ENCODE results near the gene PLEKHA1.

The PLEKHA1 gene

DNA sequence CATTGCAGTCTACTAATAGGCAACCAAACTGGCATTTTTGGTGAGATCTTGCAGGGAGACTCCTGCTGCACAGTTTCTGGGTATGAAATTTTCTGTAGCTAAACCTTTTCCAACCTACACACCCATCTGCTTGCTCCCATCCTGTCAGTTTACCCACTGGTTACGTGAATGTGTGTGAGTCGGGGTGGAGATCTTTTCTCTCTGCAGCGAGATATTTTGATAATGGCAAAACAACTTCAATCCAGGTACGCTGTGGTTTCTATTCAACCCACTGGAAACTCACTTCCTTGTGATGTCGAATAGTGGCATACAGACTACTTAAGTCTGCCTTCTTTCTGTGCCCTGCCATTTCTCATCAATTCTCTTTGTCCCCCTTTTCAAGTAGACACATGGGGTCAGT, 4.5 kb downstream of the PLEKHA1 start:
- DNase-seq (ENCODE audit: low spot score in 2 of 2) (no peak), ATAC-seq (ENCODE audit: low read depth) (no peak)
- peaks cover 5% of the 10 kb centered on the region for H3K36me3 Mint-ChIP-seq
- H3K4me3 Mint-ChIP-seq, result no peak overlapping the region
- no peaks in the 10 kb centered on the region for H3K9me3 Mint-ChIP-seq
- H3K27ac Mint-ChIP-seq, result no peak overlapping the region
- H3K27me3 Mint-ChIP-seq, result no peaks in the 10 kb centered on the region
- peaks cover 17% of the 10 kb centered on the region for H3K4me1 Mint-ChIP-seq

DNA sequence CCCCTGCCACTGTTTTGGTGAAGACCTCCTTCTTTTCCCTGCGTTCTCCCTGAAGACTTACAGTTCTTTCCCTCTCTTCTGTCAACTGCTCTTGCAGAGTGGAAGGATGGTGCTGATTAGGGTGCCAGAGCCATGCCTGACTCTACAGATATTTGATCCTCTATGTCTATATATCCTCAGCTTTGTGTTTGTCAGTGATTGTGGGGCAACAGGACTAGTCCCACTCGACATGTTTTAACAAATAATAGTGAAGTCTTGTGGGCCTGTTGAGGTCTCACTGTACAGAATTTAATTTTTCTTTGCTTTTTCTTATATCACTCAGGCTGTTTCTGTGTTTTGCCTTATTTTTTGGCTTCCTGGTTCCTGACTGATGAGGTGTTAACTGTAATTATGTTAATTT, 5.0 kb downstream of the PLEKHA1 start:
- Mint-ChIP-seq H3K4me3 (no peak overlapping the region), H3K27me3 (no peaks in the 10 kb centered on the region), H3K4me1 (peaks cover 17% of the 10 kb centered on the region), H3K36me3 (peaks cover 5% of the 10 kb centered on the region), H3K27ac (no peak overlapping the region), H3K9me3 (no peaks in the 10 kb centered on the region)
- DNase-seq (ENCODE audit: low spot score in 2 of 2) (no peak), ATAC-seq (ENCODE audit: low read depth) (no peak)

DNA sequence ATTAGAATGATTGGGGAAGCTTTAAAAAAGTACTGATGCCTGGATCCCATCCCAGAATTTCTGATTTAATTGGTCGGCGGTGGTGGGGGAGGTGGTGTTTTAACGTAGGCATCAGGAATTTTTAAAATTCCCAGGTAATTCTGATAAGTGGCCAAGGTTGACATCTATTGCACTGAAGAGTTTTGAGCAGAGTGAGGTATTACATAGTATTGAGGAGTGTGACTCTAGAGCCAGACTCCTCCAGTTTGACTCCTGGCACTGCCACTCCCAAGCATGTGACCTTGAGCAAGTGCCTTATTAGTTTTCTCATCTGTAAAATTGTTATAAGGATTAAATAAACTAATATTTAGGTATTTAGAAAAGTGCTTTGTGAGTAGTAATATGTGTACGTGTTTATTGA, 6.2 kb downstream of the PLEKHA1 start:
- Mint-ChIP-seq H3K4me1 (peaks cover 17% of the 10 kb centered on the region), H3K36me3 (peaks cover 8% of the 10 kb centered on the region), H3K9me3 (no peaks in the 10 kb centered on the region), H3K27ac (no peak overlapping the region), H3K27me3 (no peaks in the 10 kb centered on the region), H3K4me3 (no peak overlapping the region)
- ATAC-seq (ENCODE audit: low read depth) (no peak), DNase-seq (ENCODE audit: low spot score in 2 of 2) (no peak)

DNA sequence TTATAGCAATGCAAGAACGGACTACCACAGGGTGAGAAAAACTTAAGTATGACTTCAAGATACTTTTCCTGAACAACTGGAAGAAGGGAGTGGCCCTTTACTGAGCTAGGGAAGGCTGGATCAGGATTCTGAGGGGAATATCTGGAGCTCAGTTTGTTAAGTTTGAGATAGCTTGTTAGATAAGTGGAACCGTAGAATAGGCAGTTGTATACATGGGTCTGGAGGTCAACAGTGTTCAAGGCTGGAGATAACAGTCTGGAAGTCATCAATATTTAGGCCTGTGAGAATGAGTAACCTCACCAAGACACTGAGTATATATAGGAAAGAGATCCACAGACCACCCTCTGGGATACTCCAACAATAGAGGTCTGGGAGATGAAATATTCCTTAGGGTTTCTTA, 7.2 kb downstream of the PLEKHA1 start:
- DNase-seq (ENCODE audit: low spot score in 2 of 2), result no peak
- Mint-ChIP-seq H3K27me3 (no peaks in the 10 kb centered on the region), H3K4me3 (no peak overlapping the region), H3K4me1 (peaks cover 12% of the 10 kb centered on the region), H3K27ac (no peak overlapping the region), H3K9me3 (no peaks in the 10 kb centered on the region), H3K36me3 (peaks cover 8% of the 10 kb centered on the region)
- ATAC-seq (ENCODE audit: low read depth), result no peak

DNA sequence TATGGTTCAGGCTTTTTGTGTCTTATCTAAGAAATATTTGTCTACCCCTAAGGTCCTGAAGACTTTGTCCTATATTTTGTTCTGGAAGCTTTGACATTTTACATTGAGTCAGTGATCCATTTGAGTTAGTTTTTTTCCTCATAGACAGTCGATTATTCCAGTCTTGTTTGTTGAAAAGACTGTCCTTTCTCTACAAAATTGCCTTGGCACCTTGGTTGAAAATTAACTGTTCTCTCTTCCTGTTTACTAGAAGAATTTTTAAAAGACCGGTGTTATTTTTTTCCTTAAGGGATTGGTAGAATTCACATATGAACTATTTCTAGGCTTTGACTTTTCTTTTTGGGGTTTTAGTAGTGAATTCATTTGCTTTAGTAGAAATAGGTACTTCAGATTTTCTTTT, 12.0 kb downstream of the PLEKHA1 start:
- Mint-ChIP-seq H3K4me1 (peaks cover 16% of the 10 kb centered on the region), H3K9me3 (no peaks in the 10 kb centered on the region)

DNA sequence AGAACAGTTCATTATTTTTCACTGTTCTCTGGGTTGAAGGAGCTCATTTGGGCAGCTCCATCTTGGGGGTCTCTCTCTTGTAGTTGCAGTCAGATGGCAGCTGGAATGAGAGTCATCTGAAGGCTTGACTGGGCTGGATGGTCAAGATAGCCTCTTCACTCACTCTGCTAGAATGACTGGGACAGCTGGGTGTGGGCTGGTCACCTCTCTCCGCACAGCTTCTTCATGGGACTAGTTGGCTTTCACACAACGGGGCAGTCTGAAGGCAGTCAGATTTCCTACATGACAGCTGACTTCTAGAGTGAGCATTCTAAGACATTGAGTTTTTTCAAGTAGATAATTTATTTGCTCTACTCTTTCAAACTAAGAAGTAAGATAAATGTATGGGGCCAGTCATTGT, 13.1 kb downstream of the PLEKHA1 start:
- ATAC-seq (ENCODE audit: low read depth), result no peak
- Mint-ChIP-seq H3K27ac (no peak overlapping the region), H3K36me3 (peaks cover 13% of the 10 kb centered on the region), H3K4me1 (peaks cover 12% of the 10 kb centered on the region), H3K27me3 (no peaks in the 10 kb centered on the region), H3K4me3 (no peak overlapping the region), H3K9me3 (no peaks in the 10 kb centered on the region)
- no peak for DNase-seq (ENCODE audit: low spot score in 2 of 2)

More for the DNA sequence above, 12.0 kb downstream of the PLEKHA1 start:
- DNase-seq (ENCODE audit: low spot score in 2 of 2), result no peak
- Mint-ChIP-seq H3K36me3 (peaks cover 13% of the 10 kb centered on the region), H3K27ac (no peak overlapping the region), H3K27me3 (no peaks in the 10 kb centered on the region), H3K4me3 (no peak overlapping the region)
- no peak for ATAC-seq (ENCODE audit: low read depth)

DNA sequence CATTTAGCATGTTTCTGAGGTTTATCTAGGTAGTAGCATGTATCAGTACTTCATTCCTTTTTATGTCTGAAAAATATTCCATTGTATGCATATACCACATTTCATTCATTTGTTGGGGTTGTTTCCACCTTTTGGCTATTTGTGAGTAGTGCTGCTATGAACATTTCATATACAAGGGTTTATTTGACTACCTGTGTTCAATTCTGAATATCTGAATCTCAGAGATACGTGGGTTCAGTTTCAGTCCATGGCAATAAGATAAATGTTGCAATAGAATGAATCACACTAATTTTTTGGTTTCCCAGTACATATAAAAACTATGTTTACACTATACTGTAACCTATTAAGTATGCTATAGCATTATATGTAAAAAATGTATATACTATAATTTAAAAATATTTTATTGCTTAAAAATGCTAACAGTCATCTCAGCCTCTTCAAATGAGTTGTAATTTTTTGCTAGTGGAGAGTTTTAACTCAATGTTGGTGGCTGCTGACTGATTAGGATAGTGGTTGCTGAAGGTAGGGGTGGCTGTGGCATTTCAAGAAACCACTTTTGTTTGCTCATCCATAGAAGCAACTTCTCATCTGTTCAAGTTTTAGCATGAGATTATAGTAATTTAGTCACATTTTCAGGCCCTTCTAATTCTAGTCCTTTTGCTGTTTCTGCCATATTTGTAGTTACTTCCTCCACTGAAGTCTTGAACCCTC, 13.9 kb downstream of the PLEKHA1 start:
- Mint-ChIP-seq H3K4me1 (peaks cover 12% of the 10 kb centered on the region), H3K9me3 (no peaks in the 10 kb centered on the region), H3K36me3 (peaks cover 13% of the 10 kb centered on the region), H3K27me3 (no peaks in the 10 kb centered on the region), H3K27ac (no peak overlapping the region), H3K4me3 (no peak overlapping the region)
- no peak for DNase-seq (ENCODE audit: low spot score in 2 of 2)
- ATAC-seq (ENCODE audit: low read depth), result no peak

DNA sequence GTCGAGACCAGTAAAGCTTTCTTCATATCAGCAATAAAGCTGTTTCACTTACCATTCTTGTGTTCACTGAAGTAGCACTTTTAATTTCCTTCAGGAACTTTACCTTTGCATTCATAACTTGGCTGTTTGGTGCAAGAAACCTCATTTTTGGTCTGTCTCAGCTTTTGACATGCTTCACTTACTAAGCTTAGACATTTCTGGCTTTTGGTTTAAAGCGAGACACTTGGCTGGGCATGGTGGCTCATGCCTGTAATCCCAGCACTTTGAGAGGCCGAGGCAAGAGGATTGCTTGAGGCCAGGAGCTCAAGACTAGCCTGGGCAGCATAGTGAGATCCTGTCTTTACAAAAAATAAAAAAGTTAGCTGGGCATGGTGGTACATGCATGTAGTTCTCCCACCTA, 15.8 kb downstream of the PLEKHA1 start:
- Mint-ChIP-seq H3K4me1 (peaks cover 12% of the 10 kb centered on the region), H3K36me3 (peaks cover 16% of the 10 kb centered on the region), H3K27me3 (no peaks in the 10 kb centered on the region), H3K27ac (no peak overlapping the region), H3K9me3 (no peaks in the 10 kb centered on the region), H3K4me3 (peak overlapping the region; percentile 12)
- ATAC-seq (ENCODE audit: low read depth) (no peak), DNase-seq (ENCODE audit: low spot score in 2 of 2) (no peak)

DNA sequence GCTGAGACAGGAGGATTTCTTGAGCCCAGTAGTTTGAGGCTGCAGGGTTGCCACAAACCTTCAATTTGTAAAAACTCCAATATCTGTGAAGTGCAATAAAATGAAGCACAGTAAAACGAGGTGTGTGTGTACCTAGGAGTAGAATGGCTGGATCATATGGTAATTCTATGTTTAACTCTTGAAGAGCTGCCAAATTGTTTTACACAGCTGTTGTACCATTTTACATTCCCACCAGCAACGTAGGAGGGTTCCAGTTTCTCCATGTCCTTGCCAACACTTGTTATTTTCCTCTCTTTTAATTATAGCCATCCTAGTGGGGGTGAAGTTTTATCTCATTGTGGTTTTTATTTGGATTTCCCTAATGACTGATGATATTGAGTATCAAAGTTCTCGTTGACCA, 16.2 kb downstream of the PLEKHA1 start:
- H3K4me3 Mint-ChIP-seq, result no peak overlapping the region
- H3K27ac Mint-ChIP-seq, result no peak overlapping the region
- no peaks in the 10 kb centered on the region for H3K9me3 Mint-ChIP-seq
- peaks cover 10% of the 10 kb centered on the region for H3K4me1 Mint-ChIP-seq
- no peaks in the 10 kb centered on the region for H3K27me3 Mint-ChIP-seq
- H3K36me3 Mint-ChIP-seq, result peaks cover 16% of the 10 kb centered on the region
- no peak for ATAC-seq (ENCODE audit: low read depth)
- no peak for DNase-seq (ENCODE audit: low spot score in 2 of 2)

DNA sequence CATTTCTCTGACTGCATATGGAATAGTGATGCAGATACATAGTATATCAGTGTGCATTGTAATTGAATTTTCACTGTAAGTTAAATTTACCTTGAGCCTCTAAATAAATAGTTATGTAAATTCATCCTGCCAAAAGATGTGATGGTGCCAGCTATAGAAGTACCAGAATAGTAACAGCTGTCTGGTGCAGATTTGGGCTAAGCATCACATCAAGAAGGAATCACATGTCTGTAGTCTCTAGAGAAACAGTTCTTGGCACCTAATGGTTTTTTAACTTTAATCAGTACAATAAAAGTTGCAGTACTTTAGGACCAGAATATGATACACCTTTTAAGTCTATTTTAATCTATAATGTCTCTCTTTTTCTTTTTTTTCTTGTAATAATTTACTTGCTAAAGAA, 17.4 kb downstream of the PLEKHA1 start:
- ATAC-seq (ENCODE audit: low read depth) (no peak), DNase-seq (ENCODE audit: low spot score in 2 of 2) (no peak)
- peaks cover 10% of the 10 kb centered on the region for H3K4me1 Mint-ChIP-seq
- H3K36me3 Mint-ChIP-seq, result peaks cover 20% of the 10 kb centered on the region
- H3K4me3 Mint-ChIP-seq, result no peak overlapping the region
- H3K27ac Mint-ChIP-seq, result no peak overlapping the region
- H3K27me3 Mint-ChIP-seq, result no peaks in the 10 kb centered on the region
- no peaks in the 10 kb centered on the region for H3K9me3 Mint-ChIP-seq

DNA sequence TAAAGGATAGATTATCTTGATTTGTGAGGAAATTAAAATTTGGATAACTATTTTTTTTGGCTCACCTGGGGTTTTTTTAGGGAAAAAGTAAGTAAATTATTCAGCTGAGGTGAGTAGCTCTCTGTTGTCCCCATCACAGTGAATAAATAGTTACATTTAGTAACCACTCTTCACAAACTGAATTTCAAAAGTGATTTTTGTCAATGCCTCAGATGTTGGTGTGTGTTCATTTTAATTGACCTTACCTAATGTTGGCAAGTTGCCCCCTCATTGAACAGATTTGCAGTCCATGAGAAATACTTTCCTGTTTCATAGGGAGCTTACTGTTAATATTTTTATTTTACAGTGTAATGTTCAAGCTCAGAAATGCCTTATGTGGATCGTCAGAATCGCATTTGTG, 18.3 kb downstream of the PLEKHA1 start:
- no peak overlapping the region for H3K27ac Mint-ChIP-seq
- H3K36me3 Mint-ChIP-seq, result peaks cover 20% of the 10 kb centered on the region
- no peak overlapping the region for H3K4me3 Mint-ChIP-seq
- no peaks in the 10 kb centered on the region for H3K9me3 Mint-ChIP-seq
- no peaks in the 10 kb centered on the region for H3K27me3 Mint-ChIP-seq
- no peak for ATAC-seq (ENCODE audit: low read depth)
- no peak for DNase-seq (ENCODE audit: low spot score in 2 of 2)
- peaks cover 8% of the 10 kb centered on the region for H3K4me1 Mint-ChIP-seq

DNA sequence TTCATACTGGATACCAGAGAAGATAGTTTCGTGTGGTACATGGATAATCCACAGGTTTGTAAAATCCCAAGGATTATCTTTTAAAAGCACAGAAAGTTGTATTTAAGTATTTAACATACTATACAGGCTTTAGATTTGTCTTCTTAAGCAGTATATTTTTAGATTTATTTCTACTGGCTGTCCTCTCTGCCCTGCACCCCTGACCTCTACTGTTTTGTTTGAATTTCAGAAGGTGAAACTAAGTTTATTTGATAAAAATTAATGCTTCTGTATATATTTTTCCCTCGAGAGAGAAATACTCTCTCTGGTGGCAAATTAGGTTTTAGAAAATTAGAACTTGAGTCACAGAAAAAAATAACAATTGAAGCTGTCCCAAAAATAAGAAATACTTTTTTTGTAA, 18.8 kb downstream of the PLEKHA1 start:
- no peak overlapping the region for H3K27ac Mint-ChIP-seq
- H3K4me1 Mint-ChIP-seq, result peaks cover 8% of the 10 kb centered on the region
- no peak overlapping the region for H3K4me3 Mint-ChIP-seq
- H3K9me3 Mint-ChIP-seq, result no peaks in the 10 kb centered on the region
- ATAC-seq (ENCODE audit: low read depth), result no peak
- H3K27me3 Mint-ChIP-seq, result no peaks in the 10 kb centered on the region
- peaks cover 20% of the 10 kb centered on the region for H3K36me3 Mint-ChIP-seq
- no peak for DNase-seq (ENCODE audit: low spot score in 2 of 2)

DNA sequence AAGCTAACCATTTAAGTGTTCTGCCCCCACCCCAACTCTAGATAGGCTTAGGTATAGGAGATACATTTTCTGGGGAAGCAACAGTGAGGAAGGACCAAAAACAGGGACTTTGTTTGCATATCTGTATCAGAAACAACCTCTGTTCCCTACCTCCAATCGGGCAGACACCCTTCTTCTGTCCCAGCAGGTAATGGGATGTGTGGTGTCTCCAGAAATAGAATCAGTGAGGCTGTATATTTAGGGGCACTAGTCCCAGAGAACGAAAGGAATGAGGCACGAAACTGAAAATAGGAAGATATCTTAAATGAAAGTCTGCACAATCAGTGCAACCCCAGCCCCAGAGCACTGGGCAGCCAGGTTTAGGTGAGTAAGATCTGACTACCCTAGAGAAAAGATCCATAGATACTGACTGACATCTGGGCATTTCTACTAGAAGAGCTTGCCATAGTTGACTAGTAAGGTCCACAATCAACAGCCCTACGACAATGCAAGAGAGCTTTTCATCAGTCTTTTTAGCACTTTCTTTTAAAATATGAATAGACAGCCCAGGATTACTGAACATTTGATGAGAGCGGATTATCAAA, 28.1 kb downstream of the PLEKHA1 start:
- Mint-ChIP-seq H3K4me1 (no peaks in the 10 kb centered on the region), H3K27me3 (no peaks in the 10 kb centered on the region)
- no peak for ATAC-seq (ENCODE audit: low read depth)

DNA sequence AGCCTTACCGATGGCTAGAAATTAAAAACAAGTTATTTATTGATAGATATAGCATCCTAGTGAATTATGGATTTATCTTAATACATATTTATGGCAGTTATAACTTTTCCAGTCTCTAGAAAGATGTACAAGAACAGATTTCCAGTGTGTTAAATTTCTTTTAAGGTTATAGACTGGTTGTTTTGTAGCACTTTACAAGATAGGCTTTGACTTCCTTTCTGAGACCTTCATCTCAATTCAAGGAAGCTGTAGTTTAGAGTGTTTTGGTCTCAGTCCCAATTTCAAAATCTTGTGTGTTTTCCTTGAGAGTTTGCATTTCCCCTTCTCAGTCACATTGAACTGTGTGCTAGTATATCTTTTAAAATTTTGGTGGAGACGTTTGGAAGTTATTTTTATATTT, 30.1 kb downstream of the PLEKHA1 start:
- ATAC-seq (ENCODE audit: low read depth) (no peak), DNase-seq (ENCODE audit: low spot score in 2 of 2) (no peak)
- H3K27me3 Mint-ChIP-seq, result no peaks in the 10 kb centered on the region
- H3K4me1 Mint-ChIP-seq, result no peaks in the 10 kb centered on the region
- H3K4me3 Mint-ChIP-seq, result no peak overlapping the region
- no peak overlapping the region for H3K27ac Mint-ChIP-seq
- H3K36me3 Mint-ChIP-seq, result peaks cover 3% of the 10 kb centered on the region
- H3K9me3 Mint-ChIP-seq, result no peaks in the 10 kb centered on the region

More for the DNA sequence above, 28.1 kb downstream of the PLEKHA1 start:
- Mint-ChIP-seq H3K36me3 (peaks cover 2% of the 10 kb centered on the region), H3K27ac (no peak overlapping the region), H3K4me3 (no peak overlapping the region), H3K9me3 (no peaks in the 10 kb centered on the region)
- DNase-seq (ENCODE audit: low spot score in 2 of 2), result no peak

Data from memory B cell (primary cell).